ENCODE data around the gene ENO2.

Gene ENO2

DNA sequence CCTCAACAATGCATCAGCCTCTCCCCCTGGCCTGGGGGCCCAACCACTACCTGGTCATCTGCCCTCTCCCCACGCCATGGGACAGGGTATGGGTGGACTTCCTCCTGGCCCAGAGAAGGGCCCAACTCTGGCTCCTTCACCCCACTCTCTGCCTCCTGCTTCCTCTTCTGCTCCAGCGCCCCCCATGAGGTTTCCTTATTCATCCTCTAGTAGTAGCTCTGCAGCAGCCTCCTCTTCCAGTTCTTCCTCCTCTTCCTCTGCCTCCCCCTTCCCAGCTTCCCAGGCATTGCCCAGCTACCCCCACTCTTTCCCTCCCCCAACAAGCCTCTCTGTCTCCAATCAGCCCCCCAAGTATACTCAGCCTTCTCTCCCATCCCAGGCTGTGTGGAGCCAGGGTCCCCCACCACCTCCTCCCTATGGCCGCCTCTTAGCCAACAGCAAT lies 21.8 kb downstream of the ENO2 start:
- Histone ChIP-seq H3K27ac (replicated peaks; ENCODE audit: low read length) (peak overlapping the region; percentile 95), H2BK5ac (ENCODE audit: low read length) (no peak overlapping the region), H4K91ac (ENCODE audit: low read depth, low read length, poor library complexity) (no peak overlapping the region), H3K9me3 (replicated peaks in 1 of 2; ENCODE audit: control insufficient read depth in 2 of 2, insufficient read depth in 1 of 2, low read depth in 1 of 2, low read length in 2 of 2) (no peaks in the 10 kb centered on the region), H3K23ac (ENCODE audit: low read depth, low read length, poor library complexity) (peak overlapping the region; percentile 100), H3K79me1 (ENCODE audit: low read depth, low read length) (peaks cover 16% of the 10 kb centered on the region), H3K4me2 (ENCODE audit: insufficient read depth, low read length, poor library complexity, severe bottlenecking) (no peak overlapping the region), H4K8ac (ENCODE audit: low read depth, low read length) (no peak overlapping the region), H3K4me3 (ENCODE audit: low read length in 2 of 2) (no peak overlapping the region), H2AK5ac (ENCODE audit: low read depth, low read length) (no peak overlapping the region), H3K4ac (ENCODE audit: low read length) (no peak overlapping the region), H2BK15ac (ENCODE audit: low read length) (no peak overlapping the region), H2AFZ (ENCODE audit: low read length) (no peak overlapping the region), H3K18ac (ENCODE audit: low read length) (no peak overlapping the region), H3K27me3 (ENCODE audit: control insufficient read depth in 3 of 3, insufficient read depth in 3 of 3, low read depth in 1 of 3, low read length in 3 of 3) (no peaks in the 10 kb centered on the region), H3K4me1 (ENCODE audit: control insufficient read depth in 2 of 2, insufficient read depth in 1 of 2, low read depth in 1 of 2, low read length in 2 of 2) (peaks cover 3 to 6% of the 10 kb centered on the region in 2 donors), H3K14ac (ENCODE audit: low read length) (no peak overlapping the region), H3K9ac (ENCODE audit: low read depth, low read length, poor library complexity) (no peak overlapping the region), H2BK120ac (ENCODE audit: low read depth, low read length) (no peak overlapping the region), H2BK12ac (ENCODE audit: low read length) (no peak overlapping the region), H3K36me3 (replicated peaks in 1 of 2; ENCODE audit: control insufficient read depth in 2 of 2, insufficient read depth in 2 of 2, low read length in 2 of 2) (peaks cover 46 to 85% of the 10 kb centered on the region in 2 donors)
- WGBS, 2 donors (ENCODE audit: extremely low coverage in 2 of 2, insufficient read length in 2 of 2, insufficient replicate concordance in 1 of 2) = no CpG with 5 or more reads among the region's 3 CpGs
- DNase-seq (ENCODE audit: low spot score) = no peak

DNA sequence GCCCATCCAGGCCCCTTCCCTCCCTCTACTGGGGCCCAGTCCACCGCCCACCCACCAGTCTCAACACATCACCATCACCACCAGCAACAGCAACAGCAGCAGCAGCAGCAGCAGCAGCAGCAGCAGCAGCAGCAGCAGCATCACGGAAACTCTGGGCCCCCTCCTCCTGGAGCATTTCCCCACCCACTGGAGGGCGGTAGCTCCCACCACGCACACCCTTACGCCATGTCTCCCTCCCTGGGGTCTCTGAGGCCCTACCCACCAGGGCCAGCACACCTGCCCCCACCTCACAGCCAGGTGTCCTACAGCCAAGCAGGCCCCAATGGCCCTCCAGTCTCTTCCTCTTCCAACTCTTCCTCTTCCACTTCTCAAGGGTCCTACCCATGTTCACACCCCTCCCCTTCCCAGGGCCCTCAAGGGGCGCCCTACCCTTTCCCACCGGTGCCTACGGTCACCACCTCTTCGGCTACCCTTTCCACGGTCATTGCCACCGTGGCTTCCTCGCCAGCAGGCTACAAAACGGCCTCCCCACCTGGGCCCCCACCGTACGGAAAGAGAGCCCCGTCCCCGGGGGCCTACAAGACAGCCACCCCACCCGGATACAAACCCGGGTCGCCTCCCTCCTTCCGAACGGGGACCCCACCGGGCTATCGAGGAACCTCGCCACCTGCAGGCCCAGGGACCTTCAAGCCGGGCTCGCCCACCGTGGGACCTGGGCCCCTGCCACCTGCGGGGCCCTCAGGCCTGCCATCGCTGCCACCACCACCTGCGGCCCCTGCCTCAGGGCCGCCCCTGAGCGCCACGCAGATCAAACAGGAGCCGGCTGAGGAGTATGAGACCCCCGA lies 22.5 kb downstream of the ENO2 start:
- peaks cover 3 to 6% of the 10 kb centered on the region in 2 donors for H3K4me1 ChIP-seq (ENCODE audit: control insufficient read depth in 2 of 2, insufficient read depth in 1 of 2, low read depth in 1 of 2, low read length in 2 of 2)
- H4K91ac ChIP-seq (ENCODE audit: low read depth, low read length, poor library complexity) = no peak overlapping the region
- H3K27ac ChIP-seq (replicated peaks; ENCODE audit: low read length) = peak overlapping the region; percentile 95
- H3K9me3 ChIP-seq (replicated peaks in 1 of 2; ENCODE audit: control insufficient read depth in 2 of 2, insufficient read depth in 1 of 2, low read depth in 1 of 2, low read length in 2 of 2) = no peaks in the 10 kb centered on the region
- peak overlapping the region; percentile 100 for H3K18ac ChIP-seq (ENCODE audit: low read length)
- no peak overlapping the region for H3K4me3 ChIP-seq (ENCODE audit: low read length in 2 of 2)
- DNase-seq (ENCODE audit: low spot score) = no peak
- H3K79me1 ChIP-seq (ENCODE audit: low read depth, low read length) = peaks cover 16% of the 10 kb centered on the region
- H3K36me3 ChIP-seq (replicated peaks in 1 of 2; ENCODE audit: control insufficient read depth in 2 of 2, insufficient read depth in 2 of 2, low read length in 2 of 2) = peaks cover 52 to 90% of the 10 kb centered on the region in 2 donors
- H3K4ac ChIP-seq (ENCODE audit: low read length) = no peak overlapping the region
- no peak overlapping the region for H4K8ac ChIP-seq (ENCODE audit: low read depth, low read length)
- H3K27me3 ChIP-seq (ENCODE audit: control insufficient read depth in 3 of 3, insufficient read depth in 3 of 3, low read depth in 1 of 3, low read length in 3 of 3) = no peaks in the 10 kb centered on the region
- peak overlapping the region; percentile 94 for H3K9ac ChIP-seq (ENCODE audit: low read depth, low read length, poor library complexity)
- H2AK5ac ChIP-seq (ENCODE audit: low read depth, low read length) = peak overlapping the region; percentile 98
- H3K4me2 ChIP-seq (ENCODE audit: insufficient read depth, low read length, poor library complexity, severe bottlenecking) = peak overlapping the region; percentile 62
- no peak overlapping the region for H2BK120ac ChIP-seq (ENCODE audit: low read depth, low read length)
- whole genome bisulfite sequencing, 2 donors (ENCODE audit: extremely low coverage in 2 of 2, insufficient read length in 2 of 2, insufficient replicate concordance in 1 of 2) = no CpG with 5 or more reads among the region's 36 CpGs
- H2AFZ ChIP-seq (ENCODE audit: low read length) = no peak overlapping the region
- H3K14ac ChIP-seq (ENCODE audit: low read length) = no peak overlapping the region
- H2BK12ac ChIP-seq (ENCODE audit: low read length) = no peak overlapping the region
- H2BK5ac ChIP-seq (ENCODE audit: low read length) = peak overlapping the region; percentile 59
- peak overlapping the region; percentile 100 for H3K23ac ChIP-seq (ENCODE audit: low read depth, low read length, poor library complexity)
- H2BK15ac ChIP-seq (ENCODE audit: low read length) = no peak overlapping the region

DNA sequence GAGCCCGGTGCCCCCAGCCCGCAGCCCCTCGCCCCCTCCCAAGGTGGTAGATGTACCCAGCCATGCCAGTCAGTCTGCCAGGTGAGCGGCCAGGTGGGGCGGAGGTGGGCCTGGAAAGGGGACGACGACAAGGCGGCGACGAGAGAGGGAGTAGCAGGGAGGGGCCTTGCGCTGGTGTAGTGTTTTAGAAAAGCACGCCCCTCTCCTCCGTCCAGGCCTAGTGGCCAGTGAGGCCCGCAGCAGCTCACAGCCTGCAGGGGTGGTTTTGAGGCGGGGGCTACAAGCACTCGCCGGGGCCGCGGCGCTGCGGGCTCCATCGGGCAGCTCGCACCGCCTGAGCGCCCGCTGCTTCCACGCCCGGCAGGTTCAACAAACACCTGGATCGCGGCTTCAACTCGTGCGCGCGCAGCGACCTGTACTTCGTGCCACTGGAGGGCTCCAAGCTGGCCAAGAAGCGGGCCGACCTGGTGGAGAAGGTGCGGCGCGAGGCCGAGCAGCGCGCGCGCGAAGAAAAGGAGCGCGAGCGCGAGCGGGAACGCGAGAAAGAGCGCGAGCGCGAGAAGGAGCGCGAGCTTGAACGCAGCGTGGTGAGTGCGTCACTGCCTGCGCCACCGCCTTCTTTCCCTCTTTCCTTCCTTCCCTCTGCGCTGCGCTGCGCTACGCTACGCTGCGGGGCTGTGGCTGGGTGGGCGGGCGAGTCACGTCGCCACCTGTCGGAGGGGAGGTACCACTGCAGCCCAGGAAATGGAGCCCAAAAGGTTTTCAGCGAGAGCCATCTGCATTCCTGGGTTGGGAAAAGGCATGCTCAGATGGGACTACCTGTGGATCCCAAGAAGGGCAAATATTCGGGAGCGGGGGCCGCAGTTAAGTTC lies 23.3 kb downstream of the ENO2 start:
- H3K79me1 ChIP-seq (ENCODE audit: low read depth, low read length) = peaks cover 16% of the 10 kb centered on the region
- H2BK120ac ChIP-seq (ENCODE audit: low read depth, low read length) = peak overlapping the region; percentile 50
- peaks cover 55 to 88% of the 10 kb centered on the region in 2 donors for H3K36me3 ChIP-seq (replicated peaks in 1 of 2; ENCODE audit: control insufficient read depth in 2 of 2, insufficient read depth in 2 of 2, low read length in 2 of 2)
- H3K18ac ChIP-seq (ENCODE audit: low read length) = peak overlapping the region; percentile 100
- H3K27me3 ChIP-seq (ENCODE audit: control insufficient read depth in 3 of 3, insufficient read depth in 3 of 3, low read depth in 1 of 3, low read length in 3 of 3) = no peaks in the 10 kb centered on the region
- peak overlapping the region; percentile 99 for H2BK5ac ChIP-seq (ENCODE audit: low read length)
- H3K27ac ChIP-seq (replicated peaks; ENCODE audit: low read length) = peak overlapping the region; percentile 95
- H2AFZ ChIP-seq (ENCODE audit: low read length) = peak overlapping the region; percentile 80
- H4K8ac ChIP-seq (ENCODE audit: low read depth, low read length) = peak overlapping the region; percentile 90
- no peak overlapping the region for H2BK12ac ChIP-seq (ENCODE audit: low read length)
- H2AK5ac ChIP-seq (ENCODE audit: low read depth, low read length) = peak overlapping the region; percentile 98
- H2BK15ac ChIP-seq (ENCODE audit: low read length) = peak overlapping the region; percentile 52
- H3K9me3 ChIP-seq (replicated peaks in 1 of 2; ENCODE audit: control insufficient read depth in 2 of 2, insufficient read depth in 1 of 2, low read depth in 1 of 2, low read length in 2 of 2) = no peaks in the 10 kb centered on the region
- peaks cover 3 to 6% of the 10 kb centered on the region in 2 donors for H3K4me1 ChIP-seq (ENCODE audit: control insufficient read depth in 2 of 2, insufficient read depth in 1 of 2, low read depth in 1 of 2, low read length in 2 of 2)
- peak; percentile 95 for DNase-seq (ENCODE audit: low spot score)
- H3K4ac ChIP-seq (ENCODE audit: low read length) = peak overlapping the region; percentile 86
- peak overlapping the region; percentile 100 for H3K23ac ChIP-seq (ENCODE audit: low read depth, low read length, poor library complexity)
- no CpG with 5 or more reads among the region's 80 CpGs for WGBS, 2 donors (ENCODE audit: extremely low coverage in 2 of 2, insufficient read length in 2 of 2, insufficient replicate concordance in 1 of 2)
- peak overlapping the region; percentile 94 for H3K9ac ChIP-seq (ENCODE audit: low read depth, low read length, poor library complexity)
- peak overlapping the region; percentile 86 for H3K14ac ChIP-seq (ENCODE audit: low read length)
- peak overlapping the region; percentile 66 for H3K4me2 ChIP-seq (ENCODE audit: insufficient read depth, low read length, poor library complexity, severe bottlenecking)
- peak overlapping the region; percentile 51 to 78 for H3K4me3 ChIP-seq (ENCODE audit: low read length in 2 of 2)
- peak overlapping the region; percentile 98 for H4K91ac ChIP-seq (ENCODE audit: low read depth, low read length, poor library complexity)
